Neural crest cell (in vitro differentiated cells): ENCODE results near the gene ZNF317. TPM values are rescaled to one million over a fixed set of nuclear protein-coding genes. Genes with fewer than 3 reads are reported as not detected.
A peak's percentile ranks its signal among the peaks of the same experiment; 100 is the strongest.
"Not testable (repeated sequence)": the region's sequence is repeated elsewhere in the genome, so short reads cannot be mapped to it uniquely, and the experiment has no call there.

ENCODE experiments used
- DNase-seq: peaks from one replicate; pipeline ENCODE4 v3.0.0; 2021; ENCODE audit warnings: low read depth, mixed read lengths, low spot score
- H3K27ac Mint-ChIP-seq: one replicate; pipeline ENCODE4 v1.8.0; 2021; ENCODE audit warnings: mild to moderate bottlenecking, mixed read lengths; ENCODE audit not compliant: unreplicated experiment
- H3K27me3 Mint-ChIP-seq: 2 replicates; pipeline ENCODE4 v1.8.0; 2021; ENCODE audit warnings: low read depth, mild to moderate bottlenecking, mixed read lengths
- H3K36me3 Mint-ChIP-seq: 2 replicates; pipeline ENCODE4 v1.8.0; 2021; ENCODE audit warnings: low read depth, mild to moderate bottlenecking, mixed read lengths
- H3K4me1 Mint-ChIP-seq: 2 replicates; pipeline ENCODE4 v1.8.0; 2021; ENCODE audit warnings: mixed read lengths
- H3K4me3 Mint-ChIP-seq: one replicate; pipeline ENCODE4 v1.8.0; 2021; ENCODE audit warnings: mild to moderate bottlenecking, mixed read lengths
- H3K9me3 Mint-ChIP-seq: 2 replicates; pipeline ENCODE4 v1.8.0; 2021; ENCODE audit warnings: mixed read lengths
- total RNA-seq: library from RNA; stranded (reverse); gene quantifications from 2 replicates; pipeline ENCODE4 v1.2.1, GENCODE V29; 2021
- TF ChIP-seq, protein P1 (sequence below): fragments of 200-600 bp; sonication (generic); conservative IDR thresholded peaks from 2 replicates; pipeline ENCODE4 v1.5.0; 2021; ENCODE audit warnings: antibody characterized with exemption, mild to moderate bottlenecking

ZNF317 gene
- total RNA-seq, 1 donor from 2014 or later, result 44.0 TPM

DNA sequence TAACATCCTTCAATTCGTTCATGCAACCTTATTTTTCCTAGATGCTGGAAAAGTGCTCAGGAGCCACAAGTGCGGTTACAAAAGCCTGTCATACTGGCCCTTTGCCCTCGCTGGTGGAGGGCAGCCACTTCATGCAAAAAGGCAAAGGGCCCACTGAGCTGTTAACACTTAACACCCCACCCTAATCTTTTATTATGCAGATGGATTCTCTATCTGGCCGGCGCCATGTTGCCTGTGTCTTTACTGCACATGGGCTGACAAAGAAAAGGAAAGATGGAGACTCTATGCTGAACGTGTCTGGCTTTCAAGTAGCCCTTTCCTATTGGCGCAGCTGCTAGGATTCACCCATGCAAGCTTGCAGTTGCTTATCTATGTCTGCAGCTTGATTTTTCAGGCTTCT lies 49.3 kb downstream of the ZNF317 start:
- TF ChIP-seq, protein P1, sequence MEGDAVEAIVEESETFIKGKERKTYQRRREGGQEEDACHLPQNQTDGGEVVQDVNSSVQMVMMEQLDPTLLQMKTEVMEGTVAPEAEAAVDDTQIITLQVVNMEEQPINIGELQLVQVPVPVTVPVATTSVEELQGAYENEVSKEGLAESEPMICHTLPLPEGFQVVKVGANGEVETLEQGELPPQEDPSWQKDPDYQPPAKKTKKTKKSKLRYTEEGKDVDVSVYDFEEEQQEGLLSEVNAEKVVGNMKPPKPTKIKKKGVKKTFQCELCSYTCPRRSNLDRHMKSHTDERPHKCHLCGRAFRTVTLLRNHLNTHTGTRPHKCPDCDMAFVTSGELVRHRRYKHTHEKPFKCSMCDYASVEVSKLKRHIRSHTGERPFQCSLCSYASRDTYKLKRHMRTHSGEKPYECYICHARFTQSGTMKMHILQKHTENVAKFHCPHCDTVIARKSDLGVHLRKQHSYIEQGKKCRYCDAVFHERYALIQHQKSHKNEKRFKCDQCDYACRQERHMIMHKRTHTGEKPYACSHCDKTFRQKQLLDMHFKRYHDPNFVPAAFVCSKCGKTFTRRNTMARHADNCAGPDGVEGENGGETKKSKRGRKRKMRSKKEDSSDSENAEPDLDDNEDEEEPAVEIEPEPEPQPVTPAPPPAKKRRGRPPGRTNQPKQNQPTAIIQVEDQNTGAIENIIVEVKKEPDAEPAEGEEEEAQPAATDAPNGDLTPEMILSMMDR, result no peak
- no peak for DNase-seq
- Mint-ChIP-seq H3K4me1 (no peaks in the 10 kb centered on the region), H3K9me3 (peaks cover 16% of the 10 kb centered on the region), H3K36me3 (peaks cover 11% of the 10 kb centered on the region), H3K4me3 (no peak overlapping the region), H3K27ac (peak overlapping the region; percentile 78), H3K27me3 (peaks cover 10% of the 10 kb centered on the region)

DNA sequence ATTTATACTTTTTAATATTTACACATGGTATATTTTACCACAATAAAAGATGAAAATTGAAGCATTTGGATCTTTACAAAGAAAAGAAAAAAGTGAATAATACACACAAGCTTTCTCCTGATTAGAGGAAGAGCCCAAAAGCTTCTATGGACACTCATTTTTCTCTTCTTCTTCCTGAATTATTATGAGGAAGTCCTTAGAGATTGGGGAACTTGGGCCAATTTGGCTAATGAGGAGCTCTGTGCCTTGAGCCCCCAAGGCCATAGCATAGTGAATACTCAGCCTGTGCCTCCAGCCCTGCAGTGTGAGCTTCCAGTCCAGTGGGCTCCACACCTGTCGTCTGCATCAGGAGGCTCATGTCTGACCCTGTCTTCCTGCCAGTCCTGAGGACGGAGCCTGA lies 57.8 kb downstream of the ZNF317 start:
- H3K9me3 Mint-ChIP-seq, H3K4me1 Mint-ChIP-seq, H3K27me3 Mint-ChIP-seq, H3K36me3 Mint-ChIP-seq, H3K27ac Mint-ChIP-seq, DNase-seq, H3K4me3 Mint-ChIP-seq: not testable (repeated sequence)

DNA sequence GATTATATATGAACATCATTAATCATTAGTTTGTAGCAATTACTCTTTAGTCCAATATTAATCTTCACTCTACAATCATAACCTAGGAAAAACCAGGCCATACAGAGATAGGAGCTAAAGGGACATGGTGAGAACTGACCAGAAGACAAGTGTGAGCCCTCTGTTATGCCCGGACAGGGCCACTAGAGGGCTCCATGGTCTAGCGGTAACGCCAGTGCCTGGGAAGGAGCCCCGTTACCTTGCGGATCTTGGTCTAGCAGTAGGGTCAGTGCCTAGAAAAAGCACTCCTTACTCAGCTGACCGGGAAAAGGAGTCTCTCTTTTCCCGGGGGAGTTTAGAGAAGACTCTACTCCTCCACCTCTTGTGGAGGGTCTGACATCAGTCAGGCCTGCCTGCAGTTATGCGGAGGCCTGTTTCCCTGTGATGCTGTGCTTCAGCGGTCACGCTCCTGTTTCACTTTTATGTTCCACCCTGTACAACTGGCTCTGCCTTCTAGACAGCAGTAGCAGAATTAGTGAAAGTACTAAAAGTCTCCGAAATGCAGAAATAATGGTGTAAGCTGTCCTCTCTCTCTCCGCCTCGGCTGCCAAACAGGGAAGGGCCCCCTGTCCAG lies 65.4 kb downstream of the ZNF317 start:
- H3K4me3 Mint-ChIP-seq, result no peak overlapping the region
- H3K9me3 Mint-ChIP-seq, result peaks cover 3% of the 10 kb centered on the region
- H3K36me3 Mint-ChIP-seq, result no peaks in the 10 kb centered on the region
- TF ChIP-seq, protein P1, result peak; percentile 90
- no peak overlapping the region for H3K27ac Mint-ChIP-seq
- H3K4me1 Mint-ChIP-seq, result no peaks in the 10 kb centered on the region
- H3K27me3 Mint-ChIP-seq, result peaks cover 38% of the 10 kb centered on the region
- DNase-seq, result peak; percentile 71

Other genes starting within 250 kb of the ZNF317 start
- 0.02 TPM in 1 of 2 replicates, not detected in the other for gene MUC16, start 130.0 kb upstream of the ZNF317 start, total RNA-seq
- gene OR1M1, start 53.3 kb upstream of the ZNF317 start, total RNA-seq, result not detected in 2 replicates
- gene OR7G2, start 32.9 kb upstream of the ZNF317 start, total RNA-seq, result not detected in 2 replicates
- gene OR7G1, start 24.6 kb upstream of the ZNF317 start, total RNA-seq, result not detected in 2 replicates
- not detected in 2 replicates for gene OR7G3, start 13.4 kb upstream of the ZNF317 start, total RNA-seq
- gene OR7D2, start 38.6 kb downstream of the ZNF317 start, total RNA-seq, result 1.6 and 1.9 TPM in 2 replicates
- not detected in 2 replicates for gene OR7D4, start 79.2 kb downstream of the ZNF317 start, total RNA-seq
- gene OR7E24, start 110.5 kb downstream of the ZNF317 start, total RNA-seq, result not detected in 2 replicates
- 6.7 and 7.3 TPM in 2 replicates for gene ZNF699, start 169.4 kb downstream of the ZNF317 start, total RNA-seq
- 24.0 and 26.5 TPM in 2 replicates for gene ZNF559, start 183.8 kb downstream of the ZNF317 start, total RNA-seq
- 8.0 and 9.6 TPM in 2 replicates for gene ZNF177, start 222.6 kb downstream of the ZNF317 start, total RNA-seq